ENCODE measurements around the gene RFTN1. TPM values are rescaled to one million over a fixed set of nuclear protein-coding genes. Genes with fewer than 3 reads are reported as not detected.

The RFTN1 gene
- total RNA-seq, 4 donors from 2014 or later: 113 to 137 (median 122) TPM

DNA sequence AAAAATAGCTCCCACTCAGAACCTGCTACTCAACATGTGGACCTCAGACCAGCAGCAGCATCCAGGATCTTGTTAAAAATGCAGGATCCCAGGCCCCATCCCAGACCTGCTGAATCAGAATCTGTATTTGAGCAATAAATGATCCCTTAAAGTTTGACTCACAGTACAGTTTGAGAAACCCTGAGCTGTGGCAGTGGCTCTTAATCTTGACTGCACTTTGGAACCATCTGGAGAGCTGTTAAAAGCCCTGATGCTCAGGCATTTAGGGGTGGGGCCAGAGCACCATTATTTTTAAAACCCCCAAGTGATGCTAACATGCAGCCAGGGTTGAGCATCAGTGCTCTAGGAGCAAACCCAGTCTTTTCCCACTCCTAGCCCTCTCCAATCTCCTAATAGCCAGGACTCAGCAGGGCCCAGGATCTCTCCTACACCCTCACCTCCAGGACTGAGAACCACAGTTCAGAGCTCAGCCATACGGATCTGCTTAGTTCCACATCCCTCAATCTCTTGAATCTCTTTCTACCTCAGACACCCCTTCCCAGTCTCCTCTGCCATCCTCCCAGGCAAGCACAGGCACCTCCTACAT lies 10.2 kb downstream of the RFTN1 start:
- Histone ChIP-seq H3K27ac (no peak overlapping the region), H3K27me3 (no peaks in the 10 kb centered on the region), H3K4me3 (no peak overlapping the region), H3K4me1 (peaks cover 0 to 39% (median 6%) of the 10 kb centered on the region in 4 donors), H3K36me3 (peaks cover 0 to 21% (median 0%) of the 10 kb centered on the region in 3 donors), H3K9me3 (peaks cover 0 to 5% (median 0%) of the 10 kb centered on the region in 4 donors)
- no peak for DNase-seq (ENCODE audit: low spot score in 2 of 2)
- WGBS, 2 donors: 73 to 93% methylated on average over 1 of the region's 1 CpG
- TF ChIP-seq POLR2A (IDR thresholded peaks at IDR 0.05) (no peak), EP300 (IDR thresholded peaks at IDR 0.05) (no peak)
- TF ChIP-seq, protein P1, sequence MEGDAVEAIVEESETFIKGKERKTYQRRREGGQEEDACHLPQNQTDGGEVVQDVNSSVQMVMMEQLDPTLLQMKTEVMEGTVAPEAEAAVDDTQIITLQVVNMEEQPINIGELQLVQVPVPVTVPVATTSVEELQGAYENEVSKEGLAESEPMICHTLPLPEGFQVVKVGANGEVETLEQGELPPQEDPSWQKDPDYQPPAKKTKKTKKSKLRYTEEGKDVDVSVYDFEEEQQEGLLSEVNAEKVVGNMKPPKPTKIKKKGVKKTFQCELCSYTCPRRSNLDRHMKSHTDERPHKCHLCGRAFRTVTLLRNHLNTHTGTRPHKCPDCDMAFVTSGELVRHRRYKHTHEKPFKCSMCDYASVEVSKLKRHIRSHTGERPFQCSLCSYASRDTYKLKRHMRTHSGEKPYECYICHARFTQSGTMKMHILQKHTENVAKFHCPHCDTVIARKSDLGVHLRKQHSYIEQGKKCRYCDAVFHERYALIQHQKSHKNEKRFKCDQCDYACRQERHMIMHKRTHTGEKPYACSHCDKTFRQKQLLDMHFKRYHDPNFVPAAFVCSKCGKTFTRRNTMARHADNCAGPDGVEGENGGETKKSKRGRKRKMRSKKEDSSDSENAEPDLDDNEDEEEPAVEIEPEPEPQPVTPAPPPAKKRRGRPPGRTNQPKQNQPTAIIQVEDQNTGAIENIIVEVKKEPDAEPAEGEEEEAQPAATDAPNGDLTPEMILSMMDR (IDR thresholded peaks at IDR 0.05): no peak

DNA sequence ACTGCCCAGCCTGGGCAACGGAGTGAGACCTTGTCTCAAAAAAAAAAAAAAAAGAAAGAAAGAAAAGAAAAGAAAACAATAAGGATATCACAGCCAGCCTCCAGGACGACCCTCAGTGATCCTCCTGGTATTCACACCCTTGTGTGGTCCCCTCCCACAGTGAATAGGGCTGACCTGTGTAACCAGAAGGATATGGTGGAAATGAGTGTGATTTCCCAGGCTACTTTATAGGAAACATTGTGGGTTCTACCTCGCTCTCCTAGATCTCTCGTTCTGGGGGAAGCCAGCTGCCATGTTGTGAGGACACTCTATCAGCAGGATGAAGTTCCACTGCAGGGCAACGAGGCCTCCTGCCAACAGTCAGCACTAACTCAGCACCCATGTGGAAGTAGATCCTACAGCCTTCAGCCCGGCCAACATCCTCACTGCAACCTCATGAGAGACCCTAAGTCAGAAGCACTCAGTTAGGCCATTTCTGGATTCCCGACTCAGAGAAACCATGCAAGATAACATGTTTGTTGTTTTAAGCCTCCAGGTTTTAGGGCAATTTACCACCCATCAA lies 11.1 kb downstream of the RFTN1 start:
- peaks cover 0 to 35% (median 0%) of the 10 kb centered on the region in 4 donors for H3K4me1 ChIP-seq

DNA sequence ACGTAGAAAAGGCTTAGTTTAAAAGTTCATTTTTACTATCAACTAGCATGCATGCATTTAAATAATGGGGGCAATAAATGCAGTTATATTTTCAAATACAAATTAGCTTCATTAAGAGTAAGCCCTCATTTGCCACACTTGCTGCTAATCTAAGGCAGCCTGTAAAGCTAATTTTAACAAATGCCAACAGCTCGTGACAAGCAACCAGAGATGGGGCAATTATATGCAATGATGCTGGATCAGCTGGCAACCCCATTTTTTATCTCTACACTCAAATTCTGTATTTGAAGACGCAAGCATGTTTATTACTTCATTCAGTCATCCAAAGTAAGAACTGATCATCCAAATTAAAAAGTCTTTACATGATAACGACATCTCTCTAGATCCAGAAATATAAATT lies 12.1 kb downstream of the RFTN1 start:
- Histone ChIP-seq H3K4me1 (peaks cover 0 to 34% (median 0%) of the 10 kb centered on the region in 4 donors), H3K4me3 (no peak overlapping the region), H3K27me3 (no peaks in the 10 kb centered on the region), H3K36me3 (peaks cover 0 to 21% (median 0%) of the 10 kb centered on the region in 3 donors), H3K9me3 (peaks cover 0 to 5% (median 0%) of the 10 kb centered on the region in 4 donors), H3K27ac (no peak overlapping the region)
- no peak for TF ChIP-seq EP300 (IDR thresholded peaks at IDR 0.05)
- no peak for DNase-seq (ENCODE audit: low spot score in 2 of 2)
- 89 to 92% methylated on average over 4 of the region's 4 CpGs for WGBS, 2 donors

More for the DNA sequence above, 11.1 kb downstream of the RFTN1 start:
- Histone ChIP-seq H3K9me3 (peaks cover 0 to 5% (median 0%) of the 10 kb centered on the region in 4 donors), H3K36me3 (peaks cover 0 to 21% (median 0%) of the 10 kb centered on the region in 3 donors), H3K4me3 (no peak overlapping the region), H3K27me3 (no peaks in the 10 kb centered on the region), H3K27ac (no peak overlapping the region)
- 85% methylated on average over 7 of the region's 7 CpGs for WGBS, 2 donors
- no peak for DNase-seq (ENCODE audit: low spot score in 2 of 2)
- TF ChIP-seq, protein P1 (IDR thresholded peaks at IDR 0.05): no peak
- TF ChIP-seq POLR2A (IDR thresholded peaks at IDR 0.05) (no peak), EP300 (IDR thresholded peaks at IDR 0.05) (no peak)

DNA sequence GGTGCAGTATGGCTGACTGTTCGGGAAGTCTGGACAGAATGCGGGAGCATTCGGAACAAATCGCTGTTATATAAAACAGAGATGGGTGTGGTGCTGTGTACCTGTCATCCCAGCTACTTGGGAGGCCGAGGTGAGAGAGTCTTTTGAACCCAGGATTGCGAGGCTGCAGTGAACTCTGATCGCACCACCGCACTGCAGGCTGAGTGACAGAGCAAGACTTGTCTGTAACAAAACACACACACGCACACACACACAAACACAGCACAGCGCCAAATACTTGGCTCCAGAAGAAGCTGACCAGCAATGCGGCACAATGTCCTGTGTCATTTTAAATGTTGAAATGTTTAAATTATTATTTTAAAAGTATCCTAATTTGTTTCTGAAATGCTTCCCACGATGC lies 12.6 kb downstream of the RFTN1 start:
- peaks cover 0 to 5% (median 0%) of the 10 kb centered on the region in 4 donors for H3K9me3 ChIP-seq
- H3K36me3 ChIP-seq: peaks cover 0 to 21% (median 0%) of the 10 kb centered on the region in 3 donors
- 88 to 93% methylated on average over 12 of the region's 12 CpGs for WGBS, 2 donors
- H3K4me1 ChIP-seq: peaks cover 0 to 33% (median 1%) of the 10 kb centered on the region in 4 donors
- H3K27ac ChIP-seq: no peak overlapping the region
- TF ChIP-seq, protein P1 (IDR thresholded peaks at IDR 0.05): no peak
- TF ChIP-seq EP300 (IDR thresholded peaks at IDR 0.05) (no peak), POLR2A (IDR thresholded peaks at IDR 0.05) (no peak)
- no peaks in the 10 kb centered on the region for H3K27me3 ChIP-seq
- no peak for DNase-seq (ENCODE audit: low spot score in 2 of 2)
- no peak overlapping the region for H3K4me3 ChIP-seq

DNA sequence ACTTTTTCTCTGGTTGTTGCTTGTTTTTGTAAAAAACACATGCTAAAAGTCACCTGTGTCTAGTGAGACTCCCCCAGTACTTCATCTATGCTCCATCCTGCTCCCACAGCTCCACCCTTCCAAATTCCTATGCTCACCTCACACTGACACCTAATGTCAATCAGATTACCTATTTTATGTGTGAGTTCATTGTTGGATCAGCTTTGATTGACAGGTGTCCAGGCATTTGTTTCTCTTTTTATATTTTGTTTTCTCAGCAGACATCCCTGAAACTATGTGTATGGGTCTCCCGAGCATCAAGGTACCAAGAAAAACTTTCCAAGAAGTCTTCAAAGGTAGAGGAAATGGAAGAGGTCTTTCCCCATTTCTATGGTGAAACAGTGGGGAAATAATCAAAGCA lies 13.4 kb downstream of the RFTN1 start:
- peaks cover 0 to 37% (median 5%) of the 10 kb centered on the region in 4 donors for H3K4me1 ChIP-seq
- WGBS, 2 donors: 89 to 100% methylated on average over 1 of the region's 1 CpG
- H3K4me3 ChIP-seq: no peak overlapping the region

More for the DNA sequence above, 13.4 kb downstream of the RFTN1 start:
- peaks cover 0 to 21% (median 0%) of the 10 kb centered on the region in 3 donors for H3K36me3 ChIP-seq
- peaks cover 0 to 5% (median 0%) of the 10 kb centered on the region in 4 donors for H3K9me3 ChIP-seq
- no peaks in the 10 kb centered on the region for H3K27me3 ChIP-seq
- H3K27ac ChIP-seq: no peak overlapping the region
- DNase-seq (ENCODE audit: low spot score in 2 of 2): no peak
- TF ChIP-seq, protein P1 (IDR thresholded peaks at IDR 0.05): no peak
- no peak for TF ChIP-seq POLR2A (IDR thresholded peaks at IDR 0.05)
- TF ChIP-seq EP300 (IDR thresholded peaks at IDR 0.05): no peak

Data from tibial nerve (tissue), 4 donors.